MM.1S (cell line): Measurements from ENCODE around the gene CFAP45.

ENCODE experiments used
- DNase-seq: peaks from one replicate; pipeline ENCODE4 v3.0.0-alpha.2; 2015
- H2AFZ ChIP-seq: fragments of 300-600 bp; sonication (generic); 2 replicates; pipeline ENCODE4 v1.6.0; 2016; ENCODE audit warnings: antibody characterized with exemption, low read length
- H3F3A ChIP-seq: fragments of 300-600 bp; sonication (generic); 2 replicates; pipeline ENCODE4 v1.6.1; 2016; ENCODE audit warnings: mild to moderate bottlenecking, antibody characterized with exemption, low read length, moderate library complexity, mixed read lengths; ENCODE audit not compliant: insufficient read depth
- H3K27ac ChIP-seq: fragments of 300-600 bp; sonication (generic); 2 replicates; pipeline ENCODE4 v1.5.1; 2016; ENCODE audit warnings: mild to moderate bottlenecking, low read length
- H3K27me3 ChIP-seq: fragments of 300-600 bp; sonication (generic); replicated peaks from 2 replicates; pipeline ENCODE4 v1.6.0; 2016; ENCODE audit warnings: low read length; ENCODE audit not compliant: insufficient read depth
- H3K36me3 ChIP-seq: fragments of 300-600 bp; sonication (generic); replicated peaks from 2 replicates; pipeline ENCODE4 v1.6.1; 2016; ENCODE audit warnings: mild to moderate bottlenecking, low read length, mixed read lengths; ENCODE audit not compliant: insufficient read depth
- H3K4me1 ChIP-seq: fragments of 300-600 bp; sonication (generic); 2 replicates; pipeline ENCODE4 v1.6.1; 2016; ENCODE audit warnings: low read length, mixed read lengths
- H3K4me2 ChIP-seq: fragments of 300-600 bp; sonication (generic); 2 replicates; pipeline ENCODE4 v1.6.0; 2016; ENCODE audit warnings: low read depth, low read length
- H3K4me3 ChIP-seq: fragments of 300-600 bp; sonication (generic); 2 replicates; pipeline ENCODE4 v1.5.1; 2016; ENCODE audit warnings: low read length, mixed read lengths
- H3K79me2 ChIP-seq: fragments of 300-600 bp; sonication (generic); 2 replicates; pipeline ENCODE4 v1.6.1; 2016; ENCODE audit warnings: mixed run types, low read length, mixed read lengths
- H3K9ac ChIP-seq: fragments of 300-600 bp; sonication (generic); 2 replicates; pipeline ENCODE4 v1.6.1; 2016; ENCODE audit warnings: low read length, mixed read lengths
- H3K9me2 ChIP-seq: fragments of 300-600 bp; sonication (generic); replicated peaks from 2 replicates; pipeline ENCODE4 v1.6.1; 2016; ENCODE audit warnings: mild to moderate bottlenecking, low read length, mixed read lengths; ENCODE audit not compliant: insufficient read depth
- H3K9me3 ChIP-seq: fragments of 300-600 bp; sonication (generic); replicated peaks from 2 replicates; pipeline ENCODE4 v1.6.1; 2016; ENCODE audit warnings: mild to moderate bottlenecking, low read length, mixed read lengths; ENCODE audit not compliant: insufficient read depth
- H4K20me1 ChIP-seq: fragments of 300-600 bp; sonication (generic); 2 replicates; pipeline ENCODE4 v1.6.1; 2016; ENCODE audit warnings: mild to moderate bottlenecking, low read length, moderate library complexity, mixed read lengths; ENCODE audit not compliant: insufficient read depth
- EZH2 ChIP-seq: fragments of 300-600 bp; sonication (generic); optimal IDR thresholded peaks from 2 replicates; pipeline ENCODE3; 2017; ENCODE audit warnings: low read depth, mild to moderate bottlenecking, antibody characterized with exemption, low read length, mixed read lengths
- EZH2phosphoT487 ChIP-seq: fragments of 300-600 bp; sonication (generic); IDR thresholded peaks from 2 replicates; pipeline ENCODE4 v1.6.1; 2018; ENCODE audit warnings: antibody characterized with exemption, low read length
- TF ChIP-seq, protein P1 (sequence below): fragments of 300-600 bp; sonication (generic); IDR thresholded peaks from 2 replicates; pipeline ENCODE4 v1.5.1; 2016; ENCODE audit warnings: antibody characterized with exemption, low read length, mixed read lengths

CFAP45 gene

DNA sequence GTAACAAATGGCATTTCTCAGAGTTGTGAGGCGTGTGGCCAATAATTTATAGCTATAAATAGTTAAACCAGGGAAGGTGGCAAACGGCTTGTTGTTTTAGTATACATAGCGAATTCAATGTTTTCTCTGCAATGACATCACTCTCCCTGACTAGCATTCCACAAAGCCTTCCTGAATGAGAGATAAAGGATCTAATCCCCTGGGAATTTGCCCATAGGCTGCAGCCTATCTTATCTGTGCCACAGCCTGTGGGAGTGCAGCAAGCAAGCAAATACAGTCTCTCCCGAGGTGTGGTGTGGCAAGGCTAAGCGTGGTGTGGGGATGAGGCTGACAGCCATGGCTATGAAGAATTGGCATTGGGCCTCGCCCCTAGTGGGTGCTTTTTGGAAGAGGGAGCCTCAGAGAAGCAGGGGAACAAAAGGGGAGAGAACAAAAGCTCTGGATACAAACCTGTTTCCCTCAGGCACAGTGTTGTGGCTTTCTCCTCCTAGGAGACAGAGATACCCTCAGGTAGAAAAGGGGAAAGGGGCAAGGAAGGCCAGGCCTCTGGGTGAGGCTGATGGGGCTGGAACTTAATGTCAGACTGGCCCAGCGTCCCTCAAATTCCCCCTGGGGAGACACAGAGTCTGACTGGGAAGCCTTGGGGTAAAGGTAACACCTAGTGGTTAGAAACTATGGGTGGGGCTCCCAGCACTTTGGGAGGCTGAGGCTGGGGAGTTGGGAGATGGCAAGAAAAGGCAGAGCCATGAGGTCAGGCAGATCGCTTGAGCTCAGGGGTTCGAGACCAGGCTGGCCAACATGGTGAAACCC lies 16.5 kb upstream of the CFAP45 start:
- Histone ChIP-seq H3K4me3 (no peak overlapping the region), H3K36me3 (peaks cover 10% of the 10 kb centered on the region), H3K9ac (no peak overlapping the region), H3K27ac (no peak overlapping the region), H3K4me2 (no peak overlapping the region), H3K9me3 (no peaks in the 10 kb centered on the region), H4K20me1 (no peaks in the 10 kb centered on the region), H3K9me2 (no peaks in the 10 kb centered on the region), H3K4me1 (peaks cover 12% of the 10 kb centered on the region), H3F3A (peaks cover 1% of the 10 kb centered on the region; the same call in 1 of the 2 replicates), H3K79me2 (peaks cover 22% of the 10 kb centered on the region), H3K27me3 (no peaks in the 10 kb centered on the region), H2AFZ (no peak overlapping the region)
- no peak for DNase-seq
- TF ChIP-seq EZH2 = no peak
- TF ChIP-seq EZH2phosphoT487 = no peak
- TF ChIP-seq, protein P1, sequence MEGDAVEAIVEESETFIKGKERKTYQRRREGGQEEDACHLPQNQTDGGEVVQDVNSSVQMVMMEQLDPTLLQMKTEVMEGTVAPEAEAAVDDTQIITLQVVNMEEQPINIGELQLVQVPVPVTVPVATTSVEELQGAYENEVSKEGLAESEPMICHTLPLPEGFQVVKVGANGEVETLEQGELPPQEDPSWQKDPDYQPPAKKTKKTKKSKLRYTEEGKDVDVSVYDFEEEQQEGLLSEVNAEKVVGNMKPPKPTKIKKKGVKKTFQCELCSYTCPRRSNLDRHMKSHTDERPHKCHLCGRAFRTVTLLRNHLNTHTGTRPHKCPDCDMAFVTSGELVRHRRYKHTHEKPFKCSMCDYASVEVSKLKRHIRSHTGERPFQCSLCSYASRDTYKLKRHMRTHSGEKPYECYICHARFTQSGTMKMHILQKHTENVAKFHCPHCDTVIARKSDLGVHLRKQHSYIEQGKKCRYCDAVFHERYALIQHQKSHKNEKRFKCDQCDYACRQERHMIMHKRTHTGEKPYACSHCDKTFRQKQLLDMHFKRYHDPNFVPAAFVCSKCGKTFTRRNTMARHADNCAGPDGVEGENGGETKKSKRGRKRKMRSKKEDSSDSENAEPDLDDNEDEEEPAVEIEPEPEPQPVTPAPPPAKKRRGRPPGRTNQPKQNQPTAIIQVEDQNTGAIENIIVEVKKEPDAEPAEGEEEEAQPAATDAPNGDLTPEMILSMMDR = no peak

DNA sequence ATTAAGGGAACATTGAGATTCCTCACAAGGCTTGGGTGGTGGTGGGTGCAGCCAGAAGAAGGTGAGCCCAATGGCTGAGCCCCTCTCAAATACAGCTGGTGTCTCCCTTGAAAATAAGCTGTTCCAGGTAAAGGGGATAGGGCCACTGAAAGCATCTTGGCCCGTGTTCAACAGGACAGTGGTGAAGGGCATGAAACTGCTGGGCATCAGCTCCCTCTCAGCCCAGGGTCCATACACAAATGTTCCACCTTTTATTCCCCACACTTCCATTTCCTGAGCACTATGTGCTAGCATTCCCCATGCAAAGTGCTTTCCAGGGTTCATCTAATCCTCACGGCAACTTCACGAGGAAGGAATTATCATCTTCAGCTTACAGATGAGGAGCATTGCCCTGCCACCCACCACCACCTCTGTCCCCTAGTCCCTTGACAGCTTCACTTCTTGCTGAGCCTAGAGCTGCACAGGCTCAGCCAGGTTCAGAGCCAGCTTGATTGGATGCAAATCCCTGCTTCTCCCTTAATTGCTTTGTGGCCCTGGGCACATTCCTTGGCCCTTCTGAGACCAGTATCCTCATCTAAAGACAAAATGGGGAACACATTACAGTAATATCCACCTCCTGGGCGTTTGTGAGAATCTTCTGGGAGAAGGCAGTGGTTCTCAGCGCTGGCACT lies 15.7 kb upstream of the CFAP45 start:
- Histone ChIP-seq H4K20me1 (no peaks in the 10 kb centered on the region), H3K9me2 (no peaks in the 10 kb centered on the region), H2AFZ (no peak overlapping the region), H3K27me3 (no peaks in the 10 kb centered on the region), H3K9ac (no peak overlapping the region), H3K9me3 (no peaks in the 10 kb centered on the region), H3K79me2 (peaks cover 14% of the 10 kb centered on the region), H3F3A (no peaks in the 10 kb centered on the region; the same call in 1 of the 2 replicates), H3K4me3 (no peak overlapping the region), H3K4me1 (peaks cover 17% of the 10 kb centered on the region), H3K4me2 (no peak overlapping the region), H3K36me3 (peaks cover 10% of the 10 kb centered on the region), H3K27ac (no peak overlapping the region)
- TF ChIP-seq, protein P1 = no peak
- TF ChIP-seq EZH2 = no peak
- no peak for TF ChIP-seq EZH2phosphoT487
- DNase-seq = no peak

DNA sequence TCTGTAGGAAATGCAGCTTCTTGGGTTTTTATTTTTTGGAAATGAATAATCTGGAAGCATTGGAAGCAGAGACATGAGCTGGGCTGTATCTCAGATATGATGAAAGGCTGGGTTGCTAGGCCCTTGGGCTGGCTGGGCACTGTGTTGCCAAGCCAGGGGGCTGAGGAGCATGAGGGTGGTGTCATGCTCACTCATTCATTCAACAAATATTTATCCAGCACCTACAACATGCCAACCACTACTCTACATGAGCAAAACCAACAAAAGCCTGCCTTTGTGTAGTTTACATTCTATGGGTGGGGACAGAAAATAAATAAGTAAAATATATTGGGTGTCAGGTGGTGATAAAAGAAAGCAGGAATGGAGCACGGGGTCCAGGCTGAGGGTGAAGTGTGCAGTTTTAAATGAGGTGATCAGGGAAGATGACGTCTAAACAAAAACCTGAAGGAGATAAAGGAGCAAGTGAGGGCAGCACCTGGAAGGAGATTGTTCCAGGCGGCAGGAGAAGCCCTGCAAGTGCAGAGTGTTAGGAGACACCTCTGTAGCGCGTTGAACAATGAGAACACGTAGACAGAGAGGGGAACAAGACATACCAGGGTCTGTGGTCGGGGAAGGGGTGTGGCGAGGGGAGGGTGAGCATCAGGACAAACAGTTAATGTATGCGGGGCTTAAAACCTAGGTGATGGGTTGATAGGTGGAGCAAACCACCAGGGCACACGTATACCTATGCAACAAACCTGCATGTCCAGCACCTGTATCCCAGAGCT lies 14.5 kb upstream of the CFAP45 start:
- H3K27ac ChIP-seq = no peak overlapping the region
- peaks cover 8% of the 10 kb centered on the region for H3K36me3 ChIP-seq
- TF ChIP-seq EZH2phosphoT487 (no peak), EZH2 (no peak)
- TF ChIP-seq, protein P1 = no peak
- H3K79me2 ChIP-seq = peaks cover 2% of the 10 kb centered on the region; the same call in 1 of the 2 replicates
- no peak for DNase-seq
- no peak overlapping the region for H3K4me2 ChIP-seq
- H3K4me1 ChIP-seq = peaks cover 26% of the 10 kb centered on the region
- no peak overlapping the region for H3K4me3 ChIP-seq
- no peaks in the 10 kb centered on the region for H3K9me3 ChIP-seq
- no peaks in the 10 kb centered on the region for H3K27me3 ChIP-seq
- H4K20me1 ChIP-seq = no peaks in the 10 kb centered on the region
- no peaks in the 10 kb centered on the region for H3K9me2 ChIP-seq
- no peak overlapping the region for H2AFZ ChIP-seq
- no peak overlapping the region for H3K9ac ChIP-seq
- H3F3A ChIP-seq = no peaks in the 10 kb centered on the region; the same call in 1 of the 2 replicates
